Retinal pigment epithelial cell (primary cell): ENCODE results near the gene CHD5.

ENCODE experiments used
- DNase-seq: peaks from one replicate; pipeline ENCODE4 v3.0.0-alpha.2; 2010; ENCODE audit warnings: low read depth
- H3K4me3 ChIP-seq: 2 replicates; pipeline ENCODE4 v1.5.1; 2011; ENCODE audit warnings: mild to moderate bottlenecking, low read length, control low read depth, moderate library complexity
- TF ChIP-seq, protein P1 (sequence below): conservative IDR thresholded peaks from 2 replicates; pipeline ENCODE4 v1.5.1; 2011; ENCODE audit warnings: low read depth, low read length, control low read depth, inconsistent platforms

CHD5 gene

DNA sequence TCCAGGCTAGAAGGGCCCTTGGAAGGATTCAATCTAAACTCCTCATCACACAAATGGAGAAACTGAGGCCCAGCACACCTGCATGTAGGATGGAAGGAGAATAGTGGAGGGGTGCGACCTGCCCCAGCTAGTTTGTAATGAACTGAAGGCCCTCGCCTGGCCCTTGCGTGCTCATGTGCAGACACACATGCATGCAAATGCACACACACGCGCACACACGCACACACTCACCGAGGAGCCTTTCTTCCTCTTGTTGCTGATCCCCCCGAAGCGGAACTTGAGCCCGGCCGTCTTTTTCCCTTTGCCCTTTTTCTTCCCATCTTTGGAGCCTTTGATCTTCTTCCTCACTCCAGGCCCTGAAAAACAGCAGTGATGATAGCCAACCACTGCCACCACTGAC is 27.9 kb downstream of the CHD5 start:
- no peak overlapping the region for H3K4me3 ChIP-seq
- DNase-seq = no peak
- TF ChIP-seq, protein P1, sequence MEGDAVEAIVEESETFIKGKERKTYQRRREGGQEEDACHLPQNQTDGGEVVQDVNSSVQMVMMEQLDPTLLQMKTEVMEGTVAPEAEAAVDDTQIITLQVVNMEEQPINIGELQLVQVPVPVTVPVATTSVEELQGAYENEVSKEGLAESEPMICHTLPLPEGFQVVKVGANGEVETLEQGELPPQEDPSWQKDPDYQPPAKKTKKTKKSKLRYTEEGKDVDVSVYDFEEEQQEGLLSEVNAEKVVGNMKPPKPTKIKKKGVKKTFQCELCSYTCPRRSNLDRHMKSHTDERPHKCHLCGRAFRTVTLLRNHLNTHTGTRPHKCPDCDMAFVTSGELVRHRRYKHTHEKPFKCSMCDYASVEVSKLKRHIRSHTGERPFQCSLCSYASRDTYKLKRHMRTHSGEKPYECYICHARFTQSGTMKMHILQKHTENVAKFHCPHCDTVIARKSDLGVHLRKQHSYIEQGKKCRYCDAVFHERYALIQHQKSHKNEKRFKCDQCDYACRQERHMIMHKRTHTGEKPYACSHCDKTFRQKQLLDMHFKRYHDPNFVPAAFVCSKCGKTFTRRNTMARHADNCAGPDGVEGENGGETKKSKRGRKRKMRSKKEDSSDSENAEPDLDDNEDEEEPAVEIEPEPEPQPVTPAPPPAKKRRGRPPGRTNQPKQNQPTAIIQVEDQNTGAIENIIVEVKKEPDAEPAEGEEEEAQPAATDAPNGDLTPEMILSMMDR = no peak

DNA sequence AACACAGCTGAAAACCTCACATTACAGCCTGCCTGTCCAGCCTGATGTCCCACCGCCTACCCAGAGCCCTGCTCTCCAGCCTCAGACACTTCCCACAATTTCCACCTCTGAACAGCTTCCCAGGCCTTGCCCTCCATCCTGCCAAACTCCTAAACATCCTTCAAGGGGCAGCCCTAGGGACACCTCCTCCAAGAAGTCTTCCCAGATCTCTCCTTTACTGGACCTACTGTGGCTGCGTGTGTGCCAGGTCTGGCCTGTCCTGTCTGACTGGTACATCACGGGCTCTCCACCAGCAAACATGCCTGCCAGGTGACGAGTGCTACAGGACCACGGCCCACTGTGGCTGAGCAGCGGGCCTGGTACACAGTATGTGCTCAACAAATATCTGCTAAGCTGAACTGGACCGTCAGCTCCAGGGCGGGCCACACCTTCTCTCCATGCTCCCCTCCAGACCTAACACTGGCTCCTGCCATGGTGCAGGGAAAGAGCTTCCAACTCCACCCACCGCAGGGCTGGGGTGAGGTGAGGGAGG is 28.8 kb downstream of the CHD5 start:
- no peak overlapping the region for H3K4me3 ChIP-seq
- no peak for DNase-seq
- TF ChIP-seq, protein P1 = no peak

DNA sequence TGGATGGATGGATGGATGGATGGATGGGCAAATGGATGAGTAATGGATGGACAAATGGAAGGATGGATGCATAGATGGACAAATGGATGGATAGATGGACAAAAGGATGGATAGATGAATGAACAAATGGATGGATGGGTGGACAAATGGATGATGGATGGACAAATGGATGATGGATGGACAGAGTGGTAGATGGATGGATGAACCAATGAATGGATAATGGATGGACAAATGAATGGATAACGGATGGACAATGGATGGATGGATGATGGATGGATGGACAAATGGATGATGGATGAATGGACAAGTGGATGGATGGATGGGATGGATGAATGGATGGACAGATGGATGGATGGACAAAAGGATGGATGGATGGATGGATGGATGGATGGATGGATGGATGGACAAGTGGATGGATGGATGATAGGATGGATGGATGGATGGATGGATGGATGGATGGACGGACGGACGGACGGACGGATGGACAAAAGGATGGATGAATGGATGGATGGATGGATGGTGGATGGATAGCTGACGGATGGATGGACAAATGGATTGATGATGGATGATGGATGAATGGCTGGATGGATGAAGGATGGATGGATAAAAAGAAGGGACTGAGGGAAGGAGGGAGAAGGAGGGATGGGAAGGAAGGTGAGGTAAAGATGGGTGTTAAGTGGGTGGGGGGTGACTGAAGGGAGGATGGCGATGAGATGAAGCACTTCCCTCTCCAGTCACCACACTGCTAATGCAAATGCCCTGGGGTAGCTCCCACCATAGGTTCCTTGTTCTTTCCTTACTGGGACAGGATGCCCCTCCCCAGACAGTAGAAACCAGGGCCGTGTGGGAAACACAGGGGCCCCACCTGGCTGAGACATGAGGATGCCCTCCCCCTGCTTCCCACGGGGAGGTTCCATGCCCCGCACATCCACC is 29.8 kb downstream of the CHD5 start:
- no peak for DNase-seq
- TF ChIP-seq, protein P1 = no peak
- no peak overlapping the region for H3K4me3 ChIP-seq

DNA sequence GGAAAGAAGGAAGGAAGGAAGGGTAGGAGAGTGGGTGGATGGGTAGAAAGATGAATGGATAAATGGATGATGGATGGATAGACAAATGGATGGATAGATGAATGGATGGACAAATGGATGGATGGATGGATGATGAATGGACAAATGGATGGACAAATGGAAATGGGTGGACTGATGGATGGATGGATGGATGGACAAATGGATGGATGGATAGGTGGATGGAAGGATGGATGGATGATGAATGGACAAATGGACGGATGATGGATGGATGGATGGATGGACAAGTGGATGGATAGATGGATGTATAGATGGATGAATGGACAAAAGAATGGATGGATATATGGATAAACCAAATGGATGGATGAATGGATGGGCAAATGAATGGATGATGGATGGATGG is 30.5 kb downstream of the CHD5 start:
- H3K4me3 ChIP-seq = no peak overlapping the region
- DNase-seq = no peak
- TF ChIP-seq, protein P1 = no peak

DNA sequence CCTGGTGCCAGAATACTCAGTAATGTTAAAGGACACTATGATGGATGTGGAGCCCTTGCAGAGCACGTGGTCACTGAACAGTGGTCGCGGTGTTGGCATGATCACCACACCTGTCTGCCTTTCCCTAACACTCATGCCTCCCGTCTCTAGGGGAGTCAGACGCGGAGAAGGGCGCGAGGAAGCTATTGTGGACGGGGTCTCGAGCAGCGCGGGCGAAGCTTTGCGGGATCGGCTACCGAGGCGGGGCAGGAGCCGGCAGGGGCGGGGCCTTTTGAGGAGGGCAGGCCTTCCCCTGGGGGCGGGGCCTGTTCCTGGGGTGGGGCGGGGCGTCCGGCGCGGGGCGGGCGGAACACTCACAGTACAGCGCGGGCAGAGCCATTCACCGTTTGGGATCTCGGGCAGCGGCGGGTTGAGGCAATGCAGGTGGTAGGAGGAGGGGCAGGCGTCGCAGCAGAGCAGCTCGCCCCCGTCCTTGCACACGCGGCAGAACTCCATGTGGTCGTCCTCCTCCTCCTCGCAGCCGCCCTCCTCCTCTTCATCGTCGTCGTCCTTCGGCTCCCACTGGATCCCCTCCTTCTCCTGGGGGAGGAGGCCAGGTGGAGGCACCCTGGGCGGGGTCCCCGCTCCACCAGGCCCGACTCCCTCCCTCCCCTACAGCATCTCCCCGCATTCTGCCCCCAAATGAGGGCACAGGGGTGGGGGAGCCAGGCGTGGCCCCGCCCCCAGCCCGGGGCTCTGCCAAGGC is 31.5 kb downstream of the CHD5 start:
- no peak overlapping the region for H3K4me3 ChIP-seq
- DNase-seq = no peak

DNA sequence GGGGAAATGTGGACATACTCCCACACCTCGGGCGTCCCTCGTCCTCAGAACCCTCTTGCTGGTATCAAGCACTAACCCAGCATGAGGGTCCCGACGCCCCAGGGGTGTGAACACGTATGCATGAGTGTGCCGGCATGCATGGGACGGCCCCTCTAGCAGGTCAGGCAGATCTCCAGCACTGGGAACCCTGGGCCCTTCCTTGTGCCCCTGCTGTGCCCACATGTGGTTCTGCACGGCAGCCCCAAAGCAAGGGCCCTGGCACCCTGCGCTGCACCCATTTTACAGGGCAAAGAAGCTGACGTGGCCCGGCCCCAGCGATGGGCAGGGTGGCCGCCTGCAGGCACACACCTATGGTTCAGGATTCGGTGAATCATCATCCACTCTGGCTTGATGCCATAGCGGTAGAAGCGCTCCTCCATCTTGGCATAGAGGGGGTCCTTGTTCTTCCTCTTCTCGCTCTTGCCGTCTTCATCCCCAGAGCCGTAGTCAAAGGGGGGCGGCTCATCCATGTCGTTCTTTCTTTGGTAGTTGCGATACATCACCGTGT is 34.2 kb downstream of the CHD5 start:
- no peak overlapping the region for H3K4me3 ChIP-seq
- TF ChIP-seq, protein P1 = no peak
- no peak for DNase-seq

More for the DNA sequence above, 31.5 kb downstream of the CHD5 start:
- TF ChIP-seq, protein P1 = no peak
